Measurements from ENCODE around the gene PLCL1. TPM values are rescaled to one million over a fixed set of nuclear protein-coding genes. Genes with fewer than 3 reads are reported as not detected.

PLCL1 gene
- total RNA-seq, 1 experiment from 2014 or later, result 0.07 TPM

DNA sequence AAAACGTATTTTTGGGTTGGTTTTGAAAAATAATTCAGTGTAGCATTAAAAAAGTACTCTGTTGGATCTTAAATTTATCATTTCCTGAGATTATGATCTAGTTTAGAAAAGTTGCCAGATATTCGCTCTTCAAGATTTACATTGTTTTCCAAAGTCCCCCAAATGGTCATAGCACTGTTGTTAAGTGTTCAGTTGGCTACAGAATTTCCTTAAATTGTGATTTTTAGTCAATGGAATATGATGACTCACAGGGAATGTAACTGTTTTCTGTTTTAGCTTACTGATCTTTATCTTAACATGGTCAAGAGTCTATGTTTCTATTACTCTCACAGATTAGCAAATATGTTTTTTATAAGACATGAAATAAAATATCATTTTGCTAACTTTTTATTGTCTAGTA, 23.2 kb downstream of the PLCL1 start:
- no peaks in the 10 kb centered on the region; the same call in 1 of the 2 replicates for H4K20me1 ChIP-seq (ENCODE audit: insufficient read depth)
- ChIA-PET CTCF (no interaction called here), POLR2A (no interaction called here), RAD21 (ENCODE audit: low non-redundant PET in 1 of 2, low total read pairs in 2 of 2, uncharacterized antibody in 2 of 2, unreplicated experiment in 2 of 2) (no interaction called here)
- H3K27ac ChIP-seq (ENCODE audit: low read depth, low read length), result no peak overlapping the region
- H3K9me2 ChIP-seq (ENCODE audit: insufficient read depth), result no peaks in the 10 kb centered on the region
- DNase-seq (ENCODE audit: low read depth, low spot score), result no peak
- no peaks in the 10 kb centered on the region for H3K79me2 ChIP-seq (ENCODE audit: insufficient read depth, low read length)
- no peaks in the 10 kb centered on the region for H3K9me3 ChIP-seq (ENCODE audit: control insufficient read depth in 1 of 2, insufficient read depth in 1 of 2, low read depth in 1 of 2, low read length in 2 of 2)
- intact Hi-C loops (cut with micrococcal nuclease), result no loop called here
- no peak for TF ChIP-seq JUND (IDR thresholded peaks at IDR 0.05)
- TF ChIP-seq, protein P1, sequence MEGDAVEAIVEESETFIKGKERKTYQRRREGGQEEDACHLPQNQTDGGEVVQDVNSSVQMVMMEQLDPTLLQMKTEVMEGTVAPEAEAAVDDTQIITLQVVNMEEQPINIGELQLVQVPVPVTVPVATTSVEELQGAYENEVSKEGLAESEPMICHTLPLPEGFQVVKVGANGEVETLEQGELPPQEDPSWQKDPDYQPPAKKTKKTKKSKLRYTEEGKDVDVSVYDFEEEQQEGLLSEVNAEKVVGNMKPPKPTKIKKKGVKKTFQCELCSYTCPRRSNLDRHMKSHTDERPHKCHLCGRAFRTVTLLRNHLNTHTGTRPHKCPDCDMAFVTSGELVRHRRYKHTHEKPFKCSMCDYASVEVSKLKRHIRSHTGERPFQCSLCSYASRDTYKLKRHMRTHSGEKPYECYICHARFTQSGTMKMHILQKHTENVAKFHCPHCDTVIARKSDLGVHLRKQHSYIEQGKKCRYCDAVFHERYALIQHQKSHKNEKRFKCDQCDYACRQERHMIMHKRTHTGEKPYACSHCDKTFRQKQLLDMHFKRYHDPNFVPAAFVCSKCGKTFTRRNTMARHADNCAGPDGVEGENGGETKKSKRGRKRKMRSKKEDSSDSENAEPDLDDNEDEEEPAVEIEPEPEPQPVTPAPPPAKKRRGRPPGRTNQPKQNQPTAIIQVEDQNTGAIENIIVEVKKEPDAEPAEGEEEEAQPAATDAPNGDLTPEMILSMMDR (IDR thresholded peaks at IDR 0.05 in 2 of 3, conservative IDR thresholded peaks at IDR 0.05 in 1 of 3; ENCODE audit: borderline replicate concordance in 1 of 3, insufficient read depth in 1 of 3, low read depth in 2 of 3, low read length in 2 of 3), result no peak
- no peak overlapping the region for H3K4me3 ChIP-seq (replicated peaks in 1 of 2; ENCODE audit: low read depth in 1 of 2, low read length in 2 of 2)
- ATAC-seq, result no peak
- H3K9ac ChIP-seq (ENCODE audit: low read length), result no peak overlapping the region
- H3K36me3 ChIP-seq (ENCODE audit: control insufficient read depth in 1 of 2, insufficient read depth in 2 of 2, low read length in 2 of 2), result no peaks in the 10 kb centered on the region
- no peak overlapping the region for H2AFZ ChIP-seq (ENCODE audit: low read depth, low read length, poor library complexity, severe bottlenecking)
- H3K27me3 ChIP-seq (ENCODE audit: insufficient read depth, low read length), result peaks cover 14% of the 10 kb centered on the region; the same call in 1 of the 2 replicates
- H3K4me2 ChIP-seq (ENCODE audit: low read length), result no peak overlapping the region
- H3K4me1 ChIP-seq (ENCODE audit: control insufficient read depth in 1 of 2, insufficient read depth in 2 of 2, low read length in 2 of 2), result no peaks in the 10 kb centered on the region
- BruUV-seq (replicated peaks), result no TSS peak

DNA sequence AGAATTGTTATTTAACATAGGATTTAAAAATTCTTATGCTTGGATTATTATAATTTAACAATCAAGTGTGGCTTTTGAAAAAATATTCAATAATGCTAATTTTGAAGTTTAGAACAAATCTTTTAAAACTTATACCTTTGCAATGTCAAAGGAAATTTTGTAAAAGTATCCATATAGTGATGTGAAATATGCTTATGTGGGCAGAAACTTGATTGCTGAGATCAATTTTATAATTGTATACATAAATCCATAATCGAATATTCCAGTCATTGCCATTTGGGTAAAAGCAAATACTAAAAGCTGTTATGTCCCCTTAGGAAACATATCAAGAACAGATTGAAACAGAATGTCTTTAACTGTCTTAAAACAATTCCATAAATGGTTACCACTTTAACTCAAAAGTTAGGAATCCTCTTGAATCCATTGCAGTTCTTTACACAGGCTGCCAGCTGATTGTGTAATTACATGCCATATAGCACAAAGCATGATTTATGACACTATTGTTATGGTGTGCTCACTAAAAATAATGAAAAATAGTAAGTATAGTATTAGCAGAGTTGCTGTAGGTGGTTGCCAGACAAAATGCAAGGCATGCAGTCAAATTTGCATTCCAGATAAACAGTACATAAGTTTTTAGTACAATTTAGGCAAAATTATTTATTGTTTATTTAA, 24.2 kb downstream of the PLCL1 start:
- intact Hi-C loops (cut with micrococcal nuclease), result no loop called here
- POLR2A ChIA-PET, result no interaction called here

More for the DNA sequence above, 24.2 kb downstream of the PLCL1 start:
- Histone ChIP-seq H3K9me2 (ENCODE audit: insufficient read depth) (no peaks in the 10 kb centered on the region), H3K27ac (ENCODE audit: low read depth, low read length) (no peak overlapping the region), H4K20me1 (ENCODE audit: insufficient read depth) (no peaks in the 10 kb centered on the region; the same call in 1 of the 2 replicates), H3K9ac (ENCODE audit: low read length) (no peak overlapping the region), H3K27me3 (ENCODE audit: insufficient read depth, low read length) (peaks cover 12% of the 10 kb centered on the region; the same call in 1 of the 2 replicates), H3K9me3 (ENCODE audit: control insufficient read depth in 1 of 2, insufficient read depth in 1 of 2, low read depth in 1 of 2, low read length in 2 of 2) (no peaks in the 10 kb centered on the region), H3K36me3 (ENCODE audit: control insufficient read depth in 1 of 2, insufficient read depth in 2 of 2, low read length in 2 of 2) (no peaks in the 10 kb centered on the region), H3K4me3 (replicated peaks in 1 of 2; ENCODE audit: low read depth in 1 of 2, low read length in 2 of 2) (no peak overlapping the region), H3K4me1 (ENCODE audit: control insufficient read depth in 1 of 2, insufficient read depth in 2 of 2, low read length in 2 of 2) (no peaks in the 10 kb centered on the region), H2AFZ (ENCODE audit: low read depth, low read length, poor library complexity, severe bottlenecking) (no peak overlapping the region), H3K79me2 (ENCODE audit: insufficient read depth, low read length) (no peaks in the 10 kb centered on the region), H3K4me2 (ENCODE audit: low read length) (no peak overlapping the region)
- ChIA-PET RAD21 (ENCODE audit: low non-redundant PET in 1 of 2, low total read pairs in 2 of 2, uncharacterized antibody in 2 of 2, unreplicated experiment in 2 of 2) (no interaction called here), CTCF (no interaction called here)
- ATAC-seq, result no peak
- no TSS peak for BruUV-seq (replicated peaks)
- no peak for DNase-seq (ENCODE audit: low read depth, low spot score)
- TF ChIP-seq SRF (IDR thresholded peaks at IDR 0.05; ENCODE audit: low read depth), result no peak
- TF ChIP-seq SIN3A (IDR thresholded peaks at IDR 0.05; ENCODE audit: low read depth), result no peak
- no peak for TF ChIP-seq CEBPB (IDR thresholded peaks at IDR 0.05; ENCODE audit: low read depth)
- no peak for TF ChIP-seq CBX3 (IDR thresholded peaks at IDR 0.05; ENCODE audit: low read depth)
- no peak for TF ChIP-seq JUND (IDR thresholded peaks at IDR 0.05)
- TF ChIP-seq EGR1 (IDR thresholded peaks at IDR 0.05; ENCODE audit: low read depth), result no peak
- no peak for TF ChIP-seq ELF1 (IDR thresholded peaks at IDR 0.05; ENCODE audit: borderline replicate concordance, low read depth)
- no peak for TF ChIP-seq TCF7L2 (IDR thresholded peaks at IDR 0.05; ENCODE audit: borderline replicate concordance, extremely low read depth, insufficient read depth, insufficient read length)
- TF ChIP-seq ZFX (IDR thresholded peaks at IDR 0.05), result no peak
- no peak for TF ChIP-seq POLR2A (IDR thresholded peaks at IDR 0.05; ENCODE audit: borderline replicate concordance, extremely low read depth, insufficient read depth, insufficient read length)
- TF ChIP-seq SP1 (IDR thresholded peaks at IDR 0.05; ENCODE audit: low read depth), result no peak
- TF ChIP-seq POLR2AphosphoS5 (IDR thresholded peaks at IDR 0.05; ENCODE audit: low read depth, low read length), result no peak
- TF ChIP-seq, protein P2, sequence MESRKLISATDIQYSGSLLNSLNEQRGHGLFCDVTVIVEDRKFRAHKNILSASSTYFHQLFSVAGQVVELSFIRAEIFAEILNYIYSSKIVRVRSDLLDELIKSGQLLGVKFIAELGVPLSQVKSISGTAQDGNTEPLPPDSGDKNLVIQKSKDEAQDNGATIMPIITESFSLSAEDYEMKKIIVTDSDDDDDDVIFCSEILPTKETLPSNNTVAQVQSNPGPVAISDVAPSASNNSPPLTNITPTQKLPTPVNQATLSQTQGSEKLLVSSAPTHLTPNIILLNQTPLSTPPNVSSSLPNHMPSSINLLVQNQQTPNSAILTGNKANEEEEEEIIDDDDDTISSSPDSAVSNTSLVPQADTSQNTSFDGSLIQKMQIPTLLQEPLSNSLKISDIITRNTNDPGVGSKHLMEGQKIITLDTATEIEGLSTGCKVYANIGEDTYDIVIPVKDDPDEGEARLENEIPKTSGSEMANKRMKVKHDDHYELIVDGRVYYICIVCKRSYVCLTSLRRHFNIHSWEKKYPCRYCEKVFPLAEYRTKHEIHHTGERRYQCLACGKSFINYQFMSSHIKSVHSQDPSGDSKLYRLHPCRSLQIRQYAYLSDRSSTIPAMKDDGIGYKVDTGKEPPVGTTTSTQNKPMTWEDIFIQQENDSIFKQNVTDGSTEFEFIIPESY (IDR thresholded peaks at IDR 0.05; ENCODE audit: extremely low read depth, insufficient replicate concordance, low read length), result no peak
- TF ChIP-seq YY1 (IDR thresholded peaks at IDR 0.05; ENCODE audit: extremely low read depth, insufficient replicate concordance, low read depth, low read length), result no peak
- no peak for TF ChIP-seq FOSL1 (IDR thresholded peaks at IDR 0.05; ENCODE audit: low read depth)
- TF ChIP-seq EZH2 (IDR thresholded peaks at IDR 0.05), result no peak

All from HCT116 (cell line).